ENCODE data around the gene ADGRB3.
"Not testable (repeated sequence)": the region's sequence is repeated elsewhere in the genome, so short reads cannot be mapped to it uniquely, and the experiment has no call there.

ADGRB3 gene

GRCh38 chr6:68650142-68650541 lies 15.1 kb downstream of the ADGRB3 start:
- no peak for ATAC-seq

GRCh38 chr6:68651011-68651985 lies 16.2 kb downstream of the ADGRB3 start:
- no peak for ATAC-seq

- no peak for ATAC-seq
These were observed 17.0 kb downstream of the ADGRB3 start for GRCh38 chr6:68652117-68652536.

GRCh38 chr6:68653074-68653705 lies 18.1 kb downstream of the ADGRB3 start:
- ATAC-seq: no peak

GRCh38 chr6:68653706-68654089 lies 18.6 kb downstream of the ADGRB3 start:
- no peak for ATAC-seq

- no peak for ATAC-seq
These were observed 19.1 kb downstream of the ADGRB3 start for GRCh38 chr6:68654134-68654533.

- no peak for ATAC-seq
These were observed 19.9 kb downstream of the ADGRB3 start for GRCh38 chr6:68655028-68655427.

- ATAC-seq: no peak
These were observed 22.5 kb downstream of the ADGRB3 start for GRCh38 chr6:68657374-68658139.

GRCh38 chr6:68658338-68658737 lies 23.3 kb downstream of the ADGRB3 start:
- ATAC-seq: no peak

GRCh38 chr6:68673255-68673654 lies 38.2 kb downstream of the ADGRB3 start:
- ATAC-seq: no peak

GRCh38 chr6:68675548-68675947 lies 40.5 kb downstream of the ADGRB3 start:
- ATAC-seq: no peak

- not testable (repeated sequence) for ATAC-seq
These were observed 41.0 kb downstream of the ADGRB3 start for GRCh38 chr6:68676094-68676493.

GRCh38 chr6:68677058-68677457 lies 42.0 kb downstream of the ADGRB3 start:
- ATAC-seq: no peak

GRCh38 chr6:68679399-68679798 lies 44.3 kb downstream of the ADGRB3 start:
- ATAC-seq: no peak

- no peak for ATAC-seq
These were observed 45.2 kb downstream of the ADGRB3 start for GRCh38 chr6:68680264-68680663.

- no peak for ATAC-seq
These were observed 54.8 kb downstream of the ADGRB3 start for GRCh38 chr6:68689910-68690309.

- no peak for ATAC-seq
These were observed 56.0 kb downstream of the ADGRB3 start for GRCh38 chr6:68691120-68691519.

- no peak for ATAC-seq
These were observed 58.2 kb downstream of the ADGRB3 start for GRCh38 chr6:68693271-68693670.

GRCh38 chr6:68695403-68695802 lies 60.3 kb downstream of the ADGRB3 start:
- ATAC-seq: no peak

GRCh38 chr6:68695838-68696237 lies 60.8 kb downstream of the ADGRB3 start:
- ATAC-seq: no peak

GRCh38 chr6:68697394-68697793 lies 62.3 kb downstream of the ADGRB3 start:
- no peak for ATAC-seq

- no peak for ATAC-seq
These were observed 66.1 kb downstream of the ADGRB3 start for GRCh38 chr6:68701159-68701558.

GRCh38 chr6:68704485-68704884 lies 69.4 kb downstream of the ADGRB3 start:
- ATAC-seq: no peak
